ENCODE data around the gene UMAD1.
A peak's percentile ranks its signal among the peaks of the same experiment; 100 is the strongest.

Gene UMAD1

GRCh38 chr7:7640221-7641128, at the start of gene UMAD1:
Gene UMAD1, plus strand, starts transcription at chr7:7640752. Its CDS starts 32,620 bp downstream, at chr7:7673372.
- peak; percentile 98 for DNase-seq (ENCODE audit: low spot score)

DNA sequence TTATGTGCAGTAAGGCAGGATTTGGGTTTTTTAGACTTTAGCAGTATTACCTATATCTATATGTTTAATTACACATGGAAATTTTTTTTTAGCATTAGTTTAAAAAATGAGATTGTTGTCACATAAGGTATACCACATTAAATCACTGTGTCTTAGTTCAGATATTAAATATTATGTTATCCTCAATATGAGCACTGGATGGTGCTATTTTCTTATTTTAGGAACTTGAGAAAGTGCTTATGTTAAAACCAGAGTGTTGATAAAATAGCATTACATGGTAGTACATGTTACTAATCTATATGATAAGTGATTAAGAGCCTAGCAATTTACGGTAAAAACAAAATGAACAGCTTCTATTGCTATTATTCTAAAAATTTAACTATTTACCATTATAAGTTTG, 45.1 kb upstream of the UMAD1 start:
- DNase-seq (ENCODE audit: low spot score): peak; percentile 71

GRCh38 chr7:7596176-7596575, 44.4 kb upstream of the UMAD1 start:
- DNase-seq (ENCODE audit: low spot score): no peak

- no peak for DNase-seq (ENCODE audit: low spot score)
Observed at GRCh38 chr7:7607010-7607409, 33.5 kb upstream of the UMAD1 start.

DNA sequence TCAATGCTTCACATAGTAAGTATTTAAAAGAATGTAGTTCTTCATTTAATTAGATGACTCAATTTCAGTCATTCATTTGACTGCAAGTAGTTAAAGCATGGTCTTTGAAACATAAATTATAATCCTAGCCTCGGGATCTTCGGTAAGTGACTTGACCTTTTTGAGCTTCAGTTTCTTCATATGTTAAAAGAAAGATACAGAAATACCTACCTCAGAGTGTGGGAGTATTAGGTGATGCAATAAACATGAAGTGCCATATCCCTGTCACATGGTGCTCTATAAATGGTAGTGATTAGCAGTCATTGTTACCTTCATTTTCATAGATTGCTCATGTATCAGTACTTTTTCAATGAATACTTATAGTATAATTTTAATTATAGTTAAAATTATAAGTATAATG, 31.2 kb upstream of the UMAD1 start:
- DNase-seq (ENCODE audit: low spot score): no peak

- DNase-seq (ENCODE audit: low spot score): no peak
Observed at GRCh38 chr7:7612519-7612918, 28.0 kb upstream of the UMAD1 start.

DNA sequence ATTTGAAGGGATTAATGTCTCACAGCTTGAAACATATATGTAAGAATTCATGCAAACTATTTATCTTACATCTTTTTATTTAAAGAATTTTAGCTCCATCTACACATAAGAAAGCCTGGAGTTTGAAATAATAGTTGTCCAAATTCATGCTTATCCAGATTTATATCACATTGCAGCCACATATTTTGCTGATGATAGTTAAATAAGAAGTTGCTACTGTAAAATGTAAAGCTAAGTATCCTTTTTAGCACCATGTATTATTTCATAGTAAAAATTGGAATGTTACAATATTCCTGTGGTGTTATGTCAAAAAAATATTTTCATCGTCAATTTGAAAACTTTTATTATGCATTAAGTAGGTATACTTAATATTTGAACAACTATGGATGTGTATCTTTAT, 27.3 kb upstream of the UMAD1 start:
- no peak for DNase-seq (ENCODE audit: low spot score)

- DNase-seq (ENCODE audit: low spot score): peak; percentile 27
Observed at GRCh38 chr7:7614018-7614741, 26.4 kb upstream of the UMAD1 start.

DNA sequence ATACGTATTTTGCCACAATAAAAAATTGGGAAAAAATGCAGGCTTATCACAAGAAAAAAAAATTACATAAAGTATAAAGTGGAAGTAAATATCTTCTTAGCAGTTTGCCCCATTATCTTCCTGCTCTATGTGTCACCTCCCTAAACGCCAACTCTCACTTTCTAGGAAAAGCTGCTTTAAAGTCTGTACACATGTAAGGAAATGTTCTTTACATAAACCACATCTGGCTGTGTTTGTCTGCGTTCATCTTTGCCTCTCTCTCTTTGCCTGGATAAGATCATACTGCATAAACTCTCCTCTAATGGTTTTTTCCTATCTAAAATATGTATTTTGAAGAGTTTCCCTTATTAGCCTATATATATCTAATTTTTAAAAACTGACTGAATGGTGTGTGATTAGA, 23.0 kb upstream of the UMAD1 start:
- DNase-seq (ENCODE audit: low spot score): no peak

DNA sequence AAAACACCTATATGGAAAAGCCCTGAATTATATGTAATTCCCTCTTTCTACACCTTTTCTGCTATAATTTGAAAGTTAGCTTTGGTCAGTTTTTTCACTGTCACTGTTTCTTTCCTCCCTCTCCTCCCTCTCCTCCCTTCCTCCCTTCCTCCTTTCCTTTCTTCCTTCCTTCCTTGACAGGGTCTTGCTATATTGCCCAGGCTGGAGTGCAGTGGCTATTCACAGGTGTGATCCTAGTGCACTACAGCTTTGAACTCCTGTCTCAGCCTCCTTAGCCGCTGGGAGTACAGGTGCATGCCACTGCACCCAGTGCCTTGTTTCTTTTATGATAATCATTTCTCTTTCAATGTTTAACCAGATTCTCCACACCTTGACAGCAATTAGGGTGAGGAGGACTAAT, 22.1 kb upstream of the UMAD1 start:
- no peak for DNase-seq (ENCODE audit: low spot score)

GRCh38 chr7:7620236-7620635, 20.3 kb upstream of the UMAD1 start:
- DNase-seq (ENCODE audit: low spot score): no peak

DNA sequence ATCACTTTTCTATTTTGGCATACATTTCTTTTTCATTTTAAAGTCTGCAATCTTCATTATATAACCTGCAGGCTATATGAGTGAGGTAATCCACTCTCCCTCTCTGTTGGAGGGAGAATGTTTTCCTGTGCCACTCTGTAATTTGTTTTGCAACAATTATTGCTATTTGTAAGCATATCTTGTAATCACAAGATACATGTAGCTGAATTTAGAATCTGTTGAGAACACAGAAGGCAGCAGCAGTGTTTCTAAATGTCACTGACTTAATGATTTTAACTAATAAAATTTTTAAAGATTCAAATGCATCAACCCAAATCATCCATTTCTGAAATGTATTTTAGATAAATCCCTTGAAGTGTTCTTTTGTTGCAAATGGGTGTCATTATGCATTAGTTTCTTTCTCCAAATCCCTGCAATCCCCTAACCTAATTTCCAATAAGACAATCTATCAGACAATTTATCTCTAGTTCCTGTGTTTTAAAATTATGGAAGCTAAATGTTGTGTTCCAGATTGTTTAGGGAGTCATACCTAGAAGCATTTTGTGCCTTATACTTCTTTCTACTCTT, 19.8 kb upstream of the UMAD1 start:
- no peak for DNase-seq (ENCODE audit: low spot score)

DNA sequence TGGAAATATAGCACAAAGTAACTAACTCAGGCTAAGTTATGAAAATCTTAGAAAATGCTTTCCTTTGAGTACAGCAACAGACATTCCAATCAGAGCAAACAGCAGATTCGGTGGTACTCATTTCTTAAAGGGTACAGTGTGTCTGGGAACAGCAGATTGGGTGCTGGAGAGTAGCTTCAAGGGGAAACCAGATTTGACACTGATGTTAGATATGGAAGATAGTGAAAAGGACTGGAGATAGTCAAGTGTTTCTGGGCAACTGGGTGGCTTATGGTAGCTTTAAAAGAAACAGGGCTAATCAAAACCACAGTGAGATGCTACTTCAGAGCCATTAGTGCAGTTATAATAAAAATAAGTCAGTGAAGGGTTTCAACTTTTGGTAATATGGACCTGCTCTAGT, 12.1 kb upstream of the UMAD1 start:
- DNase-seq (ENCODE audit: low spot score): no peak

DNA sequence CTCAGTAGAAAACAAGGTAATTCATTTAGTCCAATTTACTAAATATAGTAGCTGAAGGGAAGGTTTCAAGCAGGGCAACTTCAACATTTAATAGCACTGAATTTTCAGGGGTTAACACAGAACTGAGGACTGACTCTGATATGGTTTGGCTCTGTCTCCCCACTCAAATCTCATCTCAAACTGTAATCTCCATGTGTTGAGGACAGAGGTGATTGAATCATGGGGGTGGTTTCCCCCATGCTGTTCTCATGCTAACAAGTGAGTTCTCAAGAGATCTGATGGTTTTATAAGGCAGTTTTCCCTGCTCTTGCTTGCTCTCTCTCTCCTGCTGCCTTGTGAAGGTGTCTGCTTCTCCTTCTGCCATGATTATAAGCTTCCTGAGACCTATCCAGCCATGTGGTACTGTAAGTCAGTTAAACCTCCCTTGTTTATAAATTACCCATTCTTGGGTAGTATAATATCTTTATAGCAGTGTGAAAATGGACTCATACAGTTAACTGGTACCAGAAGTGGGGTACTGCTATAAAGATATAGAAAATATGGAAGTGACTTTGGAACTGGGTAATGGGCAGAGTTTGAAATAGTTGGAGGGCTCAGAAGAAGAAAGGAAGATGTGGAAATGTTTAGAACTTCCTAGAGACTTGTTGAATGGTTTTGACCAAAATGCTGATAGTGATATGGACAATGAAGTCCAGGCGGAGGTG, 9.8 kb upstream of the UMAD1 start:
- no peak for DNase-seq (ENCODE audit: low spot score)

DNA sequence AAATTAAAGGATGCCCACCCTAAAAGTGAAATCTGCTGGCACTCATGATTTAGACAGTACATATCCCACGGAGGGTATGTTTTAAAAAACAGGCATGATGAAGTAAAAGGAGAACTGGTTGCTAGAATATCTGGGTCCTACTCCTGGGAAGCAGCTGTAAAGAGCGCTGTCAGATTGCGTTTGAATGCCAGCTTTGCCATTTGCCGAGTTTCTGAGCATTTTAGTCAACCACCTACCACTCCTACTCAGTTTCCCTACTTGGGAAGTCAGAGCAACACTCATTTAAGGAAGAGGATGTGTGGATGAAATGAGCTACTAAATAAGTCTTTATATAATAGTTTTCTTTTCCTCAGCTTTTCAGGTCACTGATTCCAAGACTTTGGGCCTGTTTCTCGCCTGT, 1.1 kb upstream of the UMAD1 start:
- no peak for DNase-seq (ENCODE audit: low spot score)

- DNase-seq (ENCODE audit: low spot score): peak; percentile 46
Observed at GRCh38 chr7:7639847-7640220, 718 bp upstream of the UMAD1 start.

DNA sequence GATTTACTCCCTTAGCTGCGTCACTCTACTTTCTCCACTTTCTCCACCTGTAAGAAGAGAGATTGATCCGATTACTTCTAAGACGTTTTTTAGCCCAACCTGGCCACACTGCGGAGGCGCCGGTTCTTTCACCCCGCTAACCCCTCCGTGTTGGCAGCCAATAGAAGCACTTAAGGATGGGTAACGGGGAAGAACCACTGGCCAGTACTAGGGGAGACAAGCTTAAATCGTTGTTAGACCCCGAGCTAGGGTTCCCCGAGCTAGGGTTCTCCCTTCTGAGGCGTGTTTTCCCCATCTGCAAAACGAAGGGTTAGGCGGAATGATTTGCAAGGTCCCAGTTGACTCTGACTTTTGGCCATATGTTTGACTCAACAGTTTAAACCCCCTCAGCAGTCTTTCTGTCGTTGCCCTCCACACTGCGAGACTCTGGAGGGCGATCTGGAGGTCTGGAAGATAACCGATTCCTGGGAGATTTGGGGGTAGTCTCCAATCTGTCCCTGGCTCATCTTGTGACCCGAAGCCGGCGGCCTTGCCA, 644 bp downstream of the UMAD1 start:
- DNase-seq (ENCODE audit: low spot score): no peak

- DNase-seq (ENCODE audit: low spot score): no peak
Observed at GRCh38 chr7:7642081-7642480, 1.5 kb downstream of the UMAD1 start.

DNA sequence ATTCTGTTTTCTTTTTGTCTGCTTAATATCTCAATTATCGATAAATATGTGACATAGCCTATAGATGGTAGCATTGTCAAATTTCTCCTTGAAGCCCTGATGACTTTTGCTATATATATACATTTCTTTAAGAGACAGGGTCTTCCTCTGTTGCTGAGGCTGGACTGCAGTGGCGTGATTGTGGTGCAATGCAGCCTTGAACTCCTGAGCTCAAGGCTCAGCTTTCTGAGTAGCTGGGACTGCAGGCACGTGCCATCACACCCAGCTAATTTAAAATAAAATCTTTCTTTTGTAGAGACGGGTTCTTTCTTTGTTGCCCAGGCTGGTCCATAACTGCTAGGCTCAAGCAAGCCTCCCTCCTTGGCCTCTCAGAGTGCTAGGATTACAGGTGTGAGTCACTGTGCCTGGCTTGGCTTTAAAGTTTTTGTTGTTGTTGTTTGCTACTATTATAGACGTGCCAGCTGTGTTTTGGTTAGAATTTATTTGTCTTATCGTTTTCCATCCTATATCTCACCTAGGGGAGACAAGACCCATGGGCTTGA, 7.0 kb downstream of the UMAD1 start:
- DNase-seq (ENCODE audit: low spot score): no peak

DNA sequence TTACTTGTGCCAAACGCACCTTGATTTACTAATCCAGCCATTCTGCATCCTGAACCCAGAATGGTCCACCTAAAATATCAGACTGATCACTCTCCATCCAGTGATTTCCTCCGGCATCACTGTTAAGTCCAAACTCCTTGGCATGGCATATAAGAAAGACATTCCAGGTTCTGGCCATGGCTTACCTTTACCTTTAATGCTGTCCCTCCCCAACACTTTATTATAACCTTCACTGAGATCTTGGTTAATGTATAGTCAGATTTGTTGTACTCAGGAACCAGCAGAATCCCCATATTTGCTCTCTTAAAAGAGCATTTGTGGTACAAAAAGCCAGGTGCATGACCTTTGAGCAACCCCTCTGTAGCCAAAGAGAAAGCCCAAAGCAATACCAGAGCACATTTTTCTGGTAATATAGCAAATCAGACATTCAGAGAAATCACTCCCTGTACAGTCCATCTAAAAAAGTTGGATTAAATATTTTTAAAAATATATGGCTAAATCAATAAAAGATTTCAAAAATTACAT, 10.2 kb downstream of the UMAD1 start:
- no peak for DNase-seq (ENCODE audit: low spot score)

- DNase-seq (ENCODE audit: low spot score): no peak
Observed at GRCh38 chr7:7651479-7651878, 10.9 kb downstream of the UMAD1 start.

Data from hematopoietic multipotent progenitor cell treated with erythropoietin and hydrocortisone succinate and interleukin-3 and kit ligand, for 17 days (in vitro differentiated cells).